IPS-11a (cell line): ENCODE measurements around the gene HOXA1.

Experiments
- H3K4me3 ChIP-seq: one replicate; pipeline ENCODE4 v1.5.1; 2013; ENCODE audit warnings: low read depth, low read length, control low read depth

The HOXA1 gene

DNA sequence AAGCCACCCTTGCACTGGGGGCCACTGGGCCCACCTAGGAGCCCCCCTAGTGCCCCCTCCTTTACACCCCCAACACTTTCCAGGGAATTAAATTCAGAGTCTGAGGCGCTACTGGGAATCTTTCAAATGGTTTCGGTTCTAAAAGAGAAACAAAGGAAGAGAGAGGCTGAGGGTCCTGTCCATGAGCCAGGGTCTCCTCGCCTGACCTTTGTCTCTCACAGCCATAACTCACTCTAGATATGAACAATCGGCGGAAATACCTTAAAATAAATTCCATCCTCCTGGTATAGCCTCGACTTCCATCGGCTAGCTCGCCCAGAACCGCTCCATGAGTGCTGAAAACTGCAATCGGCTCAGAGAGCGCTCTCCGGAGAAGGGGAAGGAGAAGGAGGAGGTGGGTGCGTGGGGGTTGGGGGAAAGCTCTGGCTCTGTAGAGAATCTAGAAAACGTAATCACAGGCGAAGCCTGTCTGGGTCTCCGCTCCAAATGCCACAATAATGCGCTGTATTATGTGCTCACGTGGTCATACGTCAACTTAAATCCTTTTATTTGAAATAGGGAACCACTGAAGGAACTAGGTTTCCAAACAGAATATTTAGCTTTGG, 22.2 kb upstream of the HOXA1 start:
- H3K4me3 ChIP-seq = no peak overlapping the region

DNA sequence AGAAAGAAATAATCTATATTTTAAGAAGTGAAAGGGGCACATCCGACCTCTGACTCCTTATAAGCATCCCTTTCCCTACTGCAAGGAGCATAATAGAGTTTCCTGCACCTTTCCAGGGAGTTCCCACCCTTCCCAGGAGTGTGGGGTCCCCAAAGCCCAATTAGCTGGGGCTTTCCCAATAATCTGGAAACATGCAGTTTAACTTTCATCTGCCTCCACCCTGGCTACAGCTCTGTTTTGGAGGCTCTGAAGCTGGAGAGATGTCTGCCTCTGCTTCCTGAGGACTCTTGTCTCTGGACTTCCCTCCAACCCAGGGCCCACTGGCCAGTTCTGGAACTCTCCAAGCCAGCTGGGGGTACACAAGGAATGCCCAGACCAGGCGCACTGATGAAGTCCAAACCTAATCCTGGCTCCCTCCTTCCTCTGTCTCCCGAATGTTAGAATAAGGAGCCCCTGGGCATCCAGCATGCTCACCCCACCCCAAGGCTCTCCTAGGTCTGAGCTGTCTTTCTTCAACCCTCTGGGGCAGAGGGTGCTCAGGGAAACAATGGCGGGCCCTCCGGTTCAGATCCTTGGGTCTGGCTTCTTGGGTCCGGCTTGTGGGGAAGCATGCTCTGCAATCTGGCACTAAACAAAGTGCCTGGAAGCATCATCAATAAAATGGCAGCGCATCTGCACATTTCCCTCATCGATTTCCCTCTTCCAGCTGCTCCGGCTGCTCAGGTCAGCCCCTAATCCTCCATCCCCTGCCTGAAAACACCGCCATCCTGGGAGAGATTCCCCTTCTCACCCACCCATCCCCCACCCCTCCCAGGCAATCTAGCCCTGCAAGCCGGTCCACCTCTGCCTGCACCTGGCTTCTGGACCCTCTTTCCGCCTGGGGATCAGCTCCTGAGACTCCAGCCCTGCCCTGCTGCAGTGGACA, 21.4 kb upstream of the HOXA1 start:
- H3K4me3 ChIP-seq = no peak overlapping the region

DNA sequence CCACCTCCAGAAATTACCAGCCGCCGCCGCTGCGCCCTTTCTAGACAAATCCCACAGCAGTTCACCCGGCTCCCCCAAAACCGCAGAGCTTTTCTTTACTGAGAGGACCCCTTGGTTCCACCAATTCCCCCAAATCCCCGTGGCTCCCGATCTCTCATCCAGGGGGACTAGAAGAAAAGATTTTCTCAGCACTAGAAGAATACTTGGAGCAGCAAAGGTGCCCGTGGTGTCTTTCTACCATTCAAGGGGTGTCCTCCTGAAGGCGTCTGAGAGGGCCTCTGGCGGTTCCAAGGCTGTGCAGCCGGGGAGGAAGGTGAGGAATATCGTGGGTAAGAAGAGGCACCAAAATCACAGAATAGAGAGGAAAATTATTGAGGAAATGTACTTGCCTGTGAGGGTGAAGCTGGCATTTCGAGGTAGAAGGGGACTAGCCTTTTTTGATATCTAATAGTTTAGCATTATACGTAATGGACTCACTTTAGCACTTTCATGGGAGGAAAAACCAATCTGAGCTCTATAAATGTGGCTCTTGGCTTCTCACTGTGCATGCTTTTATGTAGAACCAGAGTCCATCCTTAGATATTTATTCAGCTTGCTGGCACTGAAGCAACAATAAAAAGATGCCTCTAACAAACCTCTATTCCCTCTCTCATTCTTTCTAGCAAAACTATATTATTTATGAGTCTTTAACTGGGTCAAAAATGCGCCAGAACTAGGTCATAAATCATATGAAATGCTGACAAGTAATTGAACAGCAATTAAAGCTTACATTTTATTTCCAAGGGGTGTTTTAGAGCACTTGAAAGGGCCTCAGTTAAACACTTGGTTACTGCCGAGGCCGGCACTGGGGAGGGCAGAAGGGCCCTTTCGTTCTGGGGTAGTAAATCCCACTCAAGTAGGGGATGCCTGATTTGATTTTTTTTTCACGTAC, 20.5 kb upstream of the HOXA1 start:
- no peak overlapping the region for H3K4me3 ChIP-seq

DNA sequence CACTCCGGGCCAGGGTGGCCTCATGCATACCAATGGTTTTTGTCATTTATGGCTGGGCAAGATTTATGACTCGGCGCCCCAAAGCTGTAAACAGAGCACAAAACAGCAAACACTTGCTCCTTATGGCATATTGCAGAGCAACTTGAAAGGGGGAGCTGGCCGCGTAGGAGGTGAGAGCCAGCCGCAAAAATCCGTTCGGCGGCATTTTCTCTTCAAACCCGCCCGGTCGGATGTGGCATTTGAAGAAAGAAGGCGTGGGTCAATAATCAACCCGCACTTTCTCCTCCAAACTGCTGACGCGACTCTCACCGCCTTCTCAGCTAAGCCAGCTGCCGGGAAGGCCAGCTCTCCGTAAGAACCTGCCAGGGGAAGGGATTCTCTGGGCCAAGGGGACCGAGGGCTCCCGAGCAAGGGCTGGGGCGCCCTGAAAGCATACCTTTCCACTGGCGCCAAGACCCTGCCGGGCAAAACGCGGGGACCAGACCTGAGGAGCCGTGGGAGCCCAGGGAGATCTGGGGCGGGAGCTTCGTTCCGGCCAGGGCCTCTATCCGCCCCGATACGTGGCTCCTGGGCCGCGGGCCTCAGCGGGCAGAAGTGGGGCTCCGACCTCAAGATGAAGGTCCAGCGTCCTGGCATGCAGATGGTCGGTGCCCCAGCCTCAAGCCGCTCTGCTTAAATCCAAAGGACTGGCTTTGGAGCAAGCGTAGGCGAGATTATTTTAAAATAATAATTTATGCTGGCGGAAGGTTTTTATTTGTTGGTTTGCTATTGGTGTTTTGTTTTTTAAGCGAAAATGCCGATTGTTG, 19.6 kb upstream of the HOXA1 start:
- H3K4me3 ChIP-seq = no peak overlapping the region

DNA sequence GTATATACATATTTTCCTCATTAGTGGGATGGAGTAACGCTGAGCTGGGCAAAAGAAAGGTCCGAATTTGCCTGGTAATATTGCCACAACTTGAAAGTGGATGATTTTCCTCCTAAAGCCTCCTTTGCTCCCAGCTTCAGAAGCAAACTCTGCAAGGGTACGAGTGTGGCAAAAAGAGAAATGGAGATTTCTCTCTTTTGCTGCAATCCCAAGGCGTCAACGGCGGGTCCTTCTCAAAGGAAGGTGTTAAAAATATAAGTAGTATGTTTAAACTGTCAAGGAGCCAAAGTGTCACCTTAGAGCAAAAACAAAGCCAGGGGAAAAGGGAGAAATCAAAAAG, 19.1 kb upstream of the HOXA1 start:
- no peak overlapping the region for H3K4me3 ChIP-seq

DNA sequence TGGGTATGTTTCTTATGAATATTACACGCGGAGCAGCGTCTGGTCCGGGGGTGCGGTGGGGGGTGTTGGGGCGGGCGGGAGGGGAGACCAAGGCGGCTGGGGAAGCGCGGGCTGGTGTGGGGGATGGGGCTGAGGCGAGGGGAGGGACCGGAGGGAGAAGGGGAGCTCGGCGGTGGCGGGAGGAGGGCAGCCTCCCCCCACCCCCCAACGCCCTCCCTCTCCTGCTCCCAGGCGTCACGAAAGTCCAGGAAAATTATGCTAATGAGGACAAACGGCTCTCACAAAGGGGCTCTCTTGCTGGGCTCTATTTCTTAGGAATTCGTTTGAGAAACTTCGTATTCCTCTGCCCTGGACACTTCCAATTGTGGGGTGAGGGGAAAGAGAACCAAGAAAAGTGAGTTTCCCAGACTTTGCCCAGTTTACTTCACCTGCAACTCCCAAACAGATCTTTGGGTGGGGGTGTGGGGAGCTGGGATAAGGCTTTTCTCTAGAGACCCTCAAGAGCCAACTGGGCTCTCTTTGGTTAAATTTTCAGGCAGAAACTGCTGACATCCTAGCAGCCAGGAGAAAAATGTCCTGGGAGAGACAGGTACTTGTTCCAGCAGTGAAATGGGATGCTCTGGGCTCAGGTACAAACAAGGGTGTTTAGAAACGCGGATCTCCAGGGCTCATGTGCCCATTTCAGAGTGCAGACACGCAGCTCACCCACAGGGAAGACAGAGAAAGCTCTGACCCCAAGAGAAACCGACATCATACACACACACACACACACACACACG, 18.4 kb upstream of the HOXA1 start:
- no peak overlapping the region for H3K4me3 ChIP-seq

DNA sequence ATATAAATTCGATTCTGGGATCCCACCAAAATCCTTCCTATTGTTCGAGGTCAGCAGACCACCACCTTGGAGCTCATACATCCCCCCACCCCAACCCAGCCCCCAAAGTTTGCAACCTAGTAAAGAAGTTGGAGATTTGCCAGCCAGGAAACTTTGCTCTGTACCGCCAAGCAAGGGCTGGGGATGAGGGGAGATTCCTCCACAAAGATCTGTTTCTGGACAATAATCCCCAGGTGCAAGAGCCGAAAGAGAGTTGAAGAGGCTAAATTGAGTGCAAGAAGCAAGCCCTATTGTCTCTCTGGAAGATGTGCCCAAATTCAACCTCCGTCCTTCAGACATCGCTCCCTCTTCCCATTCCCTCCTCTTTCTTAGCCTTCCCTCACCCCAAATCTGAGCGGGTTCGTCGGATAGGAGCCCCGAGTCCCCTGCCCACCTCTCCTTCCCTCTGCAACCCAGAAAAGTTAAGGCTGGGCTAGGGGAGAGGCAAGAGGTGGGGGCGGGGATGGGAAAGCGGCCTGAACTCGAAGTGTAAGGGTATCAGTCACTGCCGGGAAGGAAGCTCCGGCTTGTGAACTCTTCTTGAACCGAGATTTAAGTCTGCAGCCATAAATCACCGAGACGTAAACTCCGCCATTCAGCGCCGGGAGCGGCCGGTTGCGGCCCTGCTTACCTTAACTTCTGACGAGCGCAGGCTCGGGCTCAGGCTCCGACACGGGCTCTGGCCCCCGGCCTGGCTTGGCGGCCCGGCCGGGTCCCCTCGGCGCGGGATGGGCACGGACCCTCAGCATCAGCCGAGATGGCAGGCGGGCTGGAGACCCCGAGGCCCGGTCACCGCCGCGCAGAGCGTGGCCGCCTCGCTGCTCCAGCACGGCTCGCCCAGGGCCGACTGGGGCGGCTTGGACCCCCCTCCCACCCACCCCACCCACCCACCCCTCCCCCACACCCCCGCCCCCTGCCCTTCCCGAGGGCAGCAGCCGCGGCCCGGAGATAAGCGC, 17.5 kb upstream of the HOXA1 start:
- H3K4me3 ChIP-seq = no peak overlapping the region

DNA sequence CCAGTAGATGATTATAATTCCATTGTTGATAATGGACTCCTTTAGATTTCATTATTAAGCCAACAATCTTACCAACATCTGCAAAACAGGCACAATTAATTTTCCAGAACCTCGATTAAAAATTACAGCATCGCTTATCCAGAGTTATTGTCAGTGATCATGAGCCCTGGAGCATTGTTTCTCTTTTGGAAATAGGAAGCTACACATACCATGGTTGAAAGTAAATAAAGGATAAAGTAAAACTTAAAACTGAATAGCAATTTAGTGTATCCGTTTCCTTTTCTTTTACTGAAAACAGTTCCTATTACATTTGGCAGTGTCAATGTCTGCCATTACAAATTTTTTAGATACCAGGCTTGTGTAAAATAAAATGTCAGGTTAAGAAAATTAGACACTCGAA, 16.6 kb upstream of the HOXA1 start:
- H3K4me3 ChIP-seq = no peak overlapping the region

DNA sequence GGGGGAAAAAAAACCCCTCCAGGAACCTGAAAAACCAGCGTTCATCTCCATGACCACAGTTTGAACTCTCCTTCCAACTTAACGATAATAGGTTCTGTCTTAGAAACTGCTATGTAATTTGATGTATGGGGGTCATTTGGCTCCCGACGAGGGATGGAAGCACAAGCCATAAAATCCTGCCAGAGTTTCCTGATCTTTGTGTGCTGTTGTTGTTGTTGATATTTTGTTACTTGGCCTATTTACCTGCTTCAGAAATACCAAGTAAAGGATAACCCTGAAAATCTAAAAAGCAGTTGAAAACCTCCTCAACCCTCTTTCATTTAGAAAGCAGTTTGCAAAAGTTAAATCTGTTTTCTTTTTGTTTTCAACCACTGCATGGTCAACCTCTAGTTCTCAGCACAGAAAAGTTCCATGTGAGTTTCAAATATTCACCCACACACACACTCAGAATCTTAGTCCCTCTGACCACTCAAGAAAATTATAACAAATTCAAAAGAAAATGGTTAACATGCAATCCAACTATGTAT, 16.0 kb upstream of the HOXA1 start:
- no peak overlapping the region for H3K4me3 ChIP-seq

DNA sequence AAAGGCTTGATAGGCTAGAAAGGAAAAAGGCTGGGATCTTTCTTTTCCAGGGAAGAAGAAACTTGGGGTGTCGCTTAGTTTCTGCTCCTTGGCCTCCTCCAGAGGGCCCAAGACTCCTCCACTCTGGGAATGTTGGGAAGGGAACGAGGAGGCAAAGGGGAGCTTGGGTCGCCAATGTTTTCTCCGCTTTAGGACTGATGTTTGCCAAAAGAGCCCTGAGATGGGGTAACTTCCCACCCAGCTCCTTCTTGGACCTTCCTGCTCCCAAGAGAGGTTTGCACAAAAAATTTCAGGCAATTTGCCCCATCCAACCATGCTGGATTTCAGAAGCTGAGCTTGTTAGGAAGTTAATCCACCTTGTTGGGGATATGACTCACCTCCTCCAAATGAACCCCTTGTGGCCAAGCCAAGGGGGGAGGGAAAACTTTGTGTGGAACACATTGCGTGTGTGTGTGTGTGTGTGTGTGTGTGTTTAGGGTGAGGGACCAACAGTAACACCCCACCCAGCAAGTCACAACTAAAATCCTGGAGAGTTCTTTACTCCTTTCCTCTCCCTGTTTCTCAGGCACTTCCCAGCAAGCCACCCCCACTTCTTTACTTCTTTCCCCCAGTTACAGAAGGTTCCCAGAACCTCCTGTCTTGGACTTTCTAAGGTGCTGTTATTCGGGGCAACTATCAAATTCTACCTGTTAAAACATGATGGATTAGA, 15.4 kb upstream of the HOXA1 start:
- no peak overlapping the region for H3K4me3 ChIP-seq

DNA sequence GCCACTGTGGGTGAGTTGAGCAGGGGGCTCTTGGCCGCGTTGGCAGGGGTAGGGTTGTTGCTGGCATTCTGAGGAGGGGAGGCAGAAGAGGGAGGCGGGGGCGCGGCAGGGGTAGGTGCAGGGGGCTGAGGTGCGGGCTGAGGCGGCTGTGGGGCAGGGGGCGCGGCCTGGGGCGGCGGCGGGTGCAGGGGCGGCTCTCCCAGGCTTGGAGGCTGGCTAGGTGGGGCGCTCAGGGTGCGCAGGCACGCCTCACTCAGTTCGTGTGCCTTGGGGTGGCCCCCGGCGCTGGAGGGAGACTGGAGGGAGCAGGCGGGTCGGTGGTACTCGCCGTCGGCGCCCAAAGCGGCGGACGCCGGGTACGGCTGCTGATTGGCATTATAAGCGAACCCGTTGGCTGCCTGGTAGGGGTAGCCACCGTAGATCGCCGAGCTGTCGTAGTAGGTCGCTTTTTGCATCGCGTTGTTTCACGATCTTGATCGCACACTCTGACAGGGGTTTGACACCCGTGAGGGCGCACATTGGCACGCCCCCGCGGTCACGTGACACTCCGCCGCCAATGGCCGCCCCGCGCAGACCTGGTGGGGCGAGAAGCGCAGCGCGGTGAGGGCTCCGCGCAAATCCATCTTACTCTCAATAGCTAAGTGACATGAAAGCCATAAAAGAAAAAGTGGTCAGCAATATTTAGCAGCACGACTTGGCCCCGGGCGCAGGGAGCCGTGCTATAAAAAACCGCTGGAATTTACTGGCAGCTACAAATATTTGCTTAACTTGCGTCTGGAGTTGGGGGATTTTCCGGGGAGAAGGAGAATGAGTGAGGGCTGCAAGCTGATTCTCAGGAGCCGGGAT, 14.6 kb upstream of the HOXA1 start:
- H3K4me3 ChIP-seq = peak overlapping the region; percentile 13

DNA sequence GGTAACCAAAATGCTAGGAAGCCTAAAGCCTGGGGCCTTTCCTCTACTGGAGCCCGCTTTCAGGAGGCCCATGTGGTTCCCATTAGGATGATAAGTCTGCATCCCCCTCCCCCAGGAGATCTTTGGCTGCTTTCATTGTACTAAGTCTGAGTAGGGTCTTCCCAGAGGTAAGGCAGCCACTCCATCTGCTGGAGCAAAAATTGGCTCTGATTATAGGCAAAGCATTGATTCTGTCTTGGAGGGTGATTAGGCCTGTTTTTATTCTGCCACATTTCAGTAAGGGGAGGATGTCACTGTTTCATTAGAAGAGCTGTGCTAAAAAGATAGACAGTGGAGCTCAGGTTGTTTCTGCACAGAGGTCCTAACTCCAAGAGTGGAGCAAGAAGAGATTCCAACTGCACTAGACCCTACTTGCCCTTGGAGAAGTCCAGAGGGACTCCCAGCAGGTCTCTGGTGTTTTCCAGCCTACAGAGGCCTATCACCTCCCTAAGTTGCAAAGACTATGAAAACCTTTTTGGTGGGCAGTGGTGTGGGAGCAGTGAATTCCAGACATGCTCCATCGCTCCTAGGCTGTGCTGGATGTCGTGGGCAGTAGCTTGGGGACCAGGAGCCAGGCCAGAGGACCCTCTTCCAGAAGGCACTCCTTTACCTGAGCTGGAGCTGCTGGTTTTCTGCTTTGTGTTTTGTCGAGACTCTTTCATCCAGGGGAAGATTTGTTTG, 13.8 kb upstream of the HOXA1 start:
- H3K4me3 ChIP-seq = no peak overlapping the region

DNA sequence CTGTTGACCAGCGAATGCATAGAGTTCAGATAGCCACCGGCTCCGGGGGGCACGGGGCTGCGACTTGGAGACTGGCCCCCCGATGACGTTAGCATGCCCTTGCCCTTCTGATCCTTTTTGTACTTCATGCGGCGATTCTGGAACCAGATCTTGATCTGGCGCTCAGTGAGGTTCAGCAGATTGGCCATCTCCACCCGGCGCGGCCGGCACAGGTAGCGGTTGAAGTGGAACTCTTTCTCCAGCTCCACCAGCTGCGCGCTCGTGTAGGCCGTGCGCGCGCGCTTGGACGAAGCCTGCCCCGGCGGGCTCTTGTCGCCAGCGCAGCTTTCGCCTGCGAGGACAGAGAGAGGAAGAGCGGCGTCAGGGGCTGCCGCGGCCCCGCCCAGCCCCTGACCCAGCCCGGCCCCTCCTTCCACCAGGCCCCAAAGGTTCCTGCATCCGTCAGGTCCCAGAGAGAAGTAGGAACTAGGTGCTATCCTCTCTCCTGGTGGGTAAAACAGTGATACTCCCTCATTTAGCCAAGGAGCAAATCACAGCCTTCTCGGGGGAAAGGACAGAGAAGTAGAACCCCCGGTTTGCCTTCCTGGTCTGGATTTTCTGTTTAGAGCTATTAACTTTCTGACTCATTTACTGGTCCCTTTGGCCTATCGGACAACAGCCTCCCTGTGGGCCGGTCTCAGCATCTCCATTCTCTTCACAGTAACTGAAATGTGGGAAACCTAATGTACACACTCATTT, 12.8 kb upstream of the HOXA1 start:
- no peak overlapping the region for H3K4me3 ChIP-seq

DNA sequence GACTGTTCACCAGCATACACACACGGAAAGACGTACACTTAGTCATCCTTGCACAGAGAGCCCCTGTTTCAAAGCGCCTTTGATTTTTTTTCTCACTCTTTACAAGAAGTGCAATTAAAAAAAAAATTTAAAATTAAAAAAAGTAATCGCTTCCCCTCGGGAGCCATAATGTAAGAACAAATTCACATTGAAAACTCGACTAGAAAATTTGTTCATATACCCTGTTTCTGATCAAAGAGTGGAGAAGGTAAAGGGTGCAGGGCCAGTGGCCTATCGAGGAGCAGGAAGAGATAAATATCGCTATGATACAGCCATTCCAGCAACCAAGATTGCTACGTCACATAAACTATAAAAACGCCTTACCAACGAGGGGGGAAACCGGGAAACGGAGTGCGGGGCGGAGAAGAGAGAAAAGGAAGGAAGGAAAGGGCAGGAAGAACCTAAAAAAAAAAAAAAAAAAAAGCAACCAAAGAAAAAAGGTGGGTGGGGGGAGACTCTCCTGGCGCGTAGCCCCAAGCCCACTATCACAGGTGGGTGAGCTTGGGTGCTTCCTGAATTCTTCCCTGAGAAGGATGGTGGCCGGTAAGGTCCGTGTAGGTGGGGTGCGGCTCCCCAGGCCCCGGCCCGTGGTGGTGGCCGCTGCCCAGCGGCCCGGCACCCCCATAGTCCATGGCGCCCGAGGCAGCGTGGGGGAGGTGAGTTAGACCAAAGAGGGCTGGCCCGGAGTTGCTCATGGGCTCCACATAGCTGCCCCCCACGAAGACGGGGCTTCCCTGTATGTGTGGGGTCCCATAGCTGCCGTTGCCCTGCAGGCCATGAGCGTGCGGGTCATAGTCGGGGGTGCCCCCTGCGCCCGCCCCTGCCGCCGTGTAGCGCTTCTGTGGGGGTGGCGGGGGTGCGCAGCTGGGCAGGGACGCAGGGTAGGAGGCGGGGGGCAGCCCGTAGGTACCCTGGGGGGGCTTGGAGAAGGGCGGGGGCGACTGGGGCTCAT, 11.9 kb upstream of the HOXA1 start:
- no peak overlapping the region for H3K4me3 ChIP-seq

DNA sequence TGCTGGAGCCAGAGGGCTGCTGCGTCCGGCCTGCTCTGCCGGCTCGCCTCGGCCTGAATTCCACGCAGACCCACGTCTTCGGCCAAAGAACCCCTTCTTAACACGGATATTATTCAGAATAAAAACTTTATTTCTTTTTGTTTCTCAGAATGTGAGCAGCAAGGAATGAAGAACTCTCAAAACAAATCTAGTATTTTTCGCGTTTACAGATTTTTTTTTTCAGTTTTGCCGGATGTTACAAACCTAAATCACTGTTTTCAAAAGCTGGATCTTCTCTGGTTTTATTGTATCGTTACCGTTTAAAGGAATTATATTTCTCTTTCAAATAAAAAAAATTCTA, 11.1 kb upstream of the HOXA1 start:
- H3K4me3 ChIP-seq = no peak overlapping the region
